H1 (cell line): ENCODE data around the gene RYK. TPM values are rescaled to one million over a fixed set of nuclear protein-coding genes. Genes with fewer than 3 reads are reported as not detected.
A peak's percentile ranks its signal among the peaks of the same experiment; 100 is the strongest.

ENCODE experiments used
- CTCF ChIA-PET: fragments of 300-600 bp; sonication (Branson Sonifier 250); formaldehyde crosslinking; loops from one replicate; lab custom pipeline; 2021; ENCODE audit not compliant: partially characterized antibody; lab: Charles Lee
- POLR2A ChIA-PET: fragments of 300-600 bp; sonication (Branson Sonifier 250); formaldehyde crosslinking; loops from one replicate; lab custom pipeline; 2021; ENCODE audit warnings: inconsistent platforms; ENCODE audit not compliant: partially characterized antibody; lab: Charles Lee
- DNase-seq, 2 experiments: peaks; one replicate each; pipeline versions ENCODE4 v3.0.0 to v3.0.0-alpha.2; 2010 to 2022; ENCODE audit warnings: low spot score in 2 of 2, low read depth in 1 of 2, mixed read lengths in 1 of 2
- FAIRE-seq: peaks from 2 replicates; lab custom pipeline; 2011; peaks lifted over from hg19 to GRCh38; lab: Jason Lieb, UNC
- H2AFZ ChIP-seq: 2 replicates; pipeline ENCODE4 v1.8.1; 2012; ENCODE audit warnings: low read length, inconsistent platforms
- H2AK5ac ChIP-seq: 2 replicates; pipeline ENCODE4 v1.6.1; 2013; ENCODE audit warnings: low read depth, low read length
- H2BK120ac ChIP-seq: replicated peaks from 2 replicates; pipeline ENCODE3; 2013; ENCODE audit warnings: low read depth, low read length, inconsistent platforms
- H2BK12ac ChIP-seq: 2 replicates; pipeline ENCODE4 v1.6.1; 2013; ENCODE audit warnings: low read depth, low read length
- H2BK15ac ChIP-seq: 2 replicates; pipeline ENCODE4 v1.6.1; 2013; ENCODE audit warnings: low read length
- H2BK20ac ChIP-seq: 2 replicates; pipeline ENCODE4 v1.6.1; 2013; ENCODE audit warnings: low read length
- H2BK5ac ChIP-seq: 2 replicates; pipeline ENCODE4 v1.6.1; 2013; ENCODE audit warnings: low read depth, low read length
- H3K14ac ChIP-seq: 2 replicates; pipeline ENCODE4 v1.6.1; 2013; ENCODE audit warnings: inconsistent platforms; ENCODE audit not compliant: insufficient read length
- H3K18ac ChIP-seq: 2 replicates; pipeline ENCODE4 v1.6.1; 2013; ENCODE audit warnings: low read length; ENCODE audit errors: extremely low read depth
- H3K23ac ChIP-seq: 2 replicates; pipeline ENCODE4 v1.6.1; 2013; ENCODE audit warnings: inconsistent platforms; ENCODE audit not compliant: insufficient read length
- H3K23me2 ChIP-seq: 2 replicates; pipeline ENCODE4 v1.6.1; 2013; ENCODE audit warnings: low read depth, low read length
- H3K27ac ChIP-seq: 2 replicates; pipeline ENCODE4 v1.6.1; 2011; ENCODE audit warnings: low read depth, low read length, inconsistent platforms
- H3K27me3 ChIP-seq, 4 experiments: replicated peaks in 1 of 4; 1 replicate in 1 of 4; 2 replicates in 3 of 4; pipeline versions ENCODE4 v1.6.1 to v1.8.1; 2011 to 2013; ENCODE audit warnings: low read length in 3 of 4, mild to moderate bottlenecking in 3 of 4, inconsistent platforms in 2 of 4, mixed read lengths in 2 of 4, moderate library complexity in 1 of 4; ENCODE audit not compliant: control insufficient read depth in 3 of 4, insufficient read depth in 3 of 4; ENCODE audit errors: extremely low read depth in 1 of 4
- H3K36me3 ChIP-seq, 4 experiments: 2 replicates each; pipeline versions ENCODE4 v1.6.1 to v1.8.1; 2011 to 2013; ENCODE audit warnings: mild to moderate bottlenecking in 4 of 4, low read length in 3 of 4, moderate library complexity in 2 of 4, control low read depth in 1 of 4, inconsistent platforms in 1 of 4; ENCODE audit not compliant: insufficient read depth in 4 of 4, control insufficient read depth in 2 of 4
- H3K4ac ChIP-seq: replicated peaks from 2 replicates; pipeline ENCODE3; 2013; ENCODE audit warnings: low read length, low read depth, mixed read lengths, inconsistent platforms; ENCODE audit not compliant: insufficient read length
- H3K4me1 ChIP-seq, 4 experiments: replicated peaks in 1 of 4; 1 replicate in 1 of 4; 2 replicates in 3 of 4; pipeline versions ENCODE4 v1.6.1 to v1.8.1; 2011 to 2013; ENCODE audit warnings: low read length in 3 of 4, inconsistent platforms in 2 of 4, mixed read lengths in 1 of 4; ENCODE audit not compliant: insufficient read depth in 4 of 4, control insufficient read depth in 3 of 4
- H3K4me2 ChIP-seq, 2 experiments: 2 replicates each; pipeline versions ENCODE4 v1.6.1 to v1.8.1; 2011 to 2013; ENCODE audit warnings: low read depth in 2 of 2, low read length in 2 of 2, control low read depth in 1 of 2, inconsistent platforms in 1 of 2, mild to moderate bottlenecking in 1 of 2; ENCODE audit not compliant: insufficient read depth in 1 of 2
- H3K4me3 ChIP-seq, 4 experiments: fragments of 200-600, 300-600 bp in 1 of 4; sonication (generic), shearing (Covaris generic), sonication (Bioruptor Twin) in 1 of 4; 2 replicates each; pipeline versions ENCODE4 v1.5.1 to v1.8.1; 2011 to 2016; ENCODE audit warnings: low read length in 4 of 4, low read depth in 3 of 4, control low read depth in 2 of 4, inconsistent platforms in 2 of 4, mild to moderate bottlenecking in 2 of 4, mixed read lengths in 1 of 4, moderate library complexity in 1 of 4; ENCODE audit not compliant: insufficient read depth in 2 of 4; ENCODE audit errors: extremely low read depth in 1 of 4
- H3K56ac ChIP-seq: replicated peaks from 2 replicates; pipeline ENCODE3; 2013; ENCODE audit warnings: low read depth, mild to moderate bottlenecking, mixed read lengths, low read length, inconsistent platforms; ENCODE audit not compliant: insufficient read length
- H3K79me1 ChIP-seq: 2 replicates; pipeline ENCODE4 v1.6.1; 2013; ENCODE audit warnings: low read depth, low read length, control low read depth
- H3K79me2 ChIP-seq, 2 experiments: 2 replicates each; pipeline versions ENCODE4 v1.6.1 to v1.8.1; 2012 to 2013; ENCODE audit warnings: low read length in 2 of 2, mild to moderate bottlenecking in 2 of 2, inconsistent platforms in 1 of 2; ENCODE audit not compliant: insufficient read depth in 2 of 2, control insufficient read depth in 1 of 2
- H3K9ac ChIP-seq, 4 experiments: replicated peaks in 1 of 4; 1 replicate in 1 of 4; 2 replicates in 3 of 4; pipeline versions ENCODE4 v1.6.1 to v1.8.1; 2011 to 2013; ENCODE audit warnings: low read depth in 3 of 4, low read length in 3 of 4, control low read depth in 2 of 4, mild to moderate bottlenecking in 2 of 4, moderate library complexity in 2 of 4, inconsistent platforms in 1 of 4; ENCODE audit errors: extremely low read depth in 1 of 4
- H3K9me3 ChIP-seq, 2 experiments: 2 replicates each; pipeline versions ENCODE4 v1.6.1 to v1.8.1; 2012 to 2013; ENCODE audit warnings: mild to moderate bottlenecking in 2 of 2, moderate library complexity in 2 of 2, control low read depth in 1 of 2, inconsistent platforms in 1 of 2, low read depth in 1 of 2, low read length in 1 of 2, mixed read lengths in 1 of 2; ENCODE audit not compliant: insufficient read depth in 2 of 2
- H4K20me1 ChIP-seq, 2 experiments: replicated peaks in 1 of 2; 2 replicates each; pipeline versions ENCODE3 to v1.8.1; 2011 to 2013; ENCODE audit warnings: inconsistent platforms in 2 of 2, low read length in 2 of 2, mild to moderate bottlenecking in 1 of 2; ENCODE audit not compliant: insufficient read depth in 2 of 2, control insufficient read depth in 1 of 2
- H4K5ac ChIP-seq: 2 replicates; pipeline ENCODE4 v1.6.1; 2013; ENCODE audit warnings: low read length, low read depth, mixed read lengths, inconsistent platforms; ENCODE audit not compliant: insufficient read length
- H4K8ac ChIP-seq: 2 replicates; pipeline ENCODE4 v1.8.0; 2013; ENCODE audit warnings: mild to moderate bottlenecking, moderate library complexity, low read length, inconsistent platforms; ENCODE audit not compliant: insufficient read depth; ENCODE audit errors: extremely low read depth
- H4K91ac ChIP-seq: replicated peaks from 2 replicates; pipeline ENCODE3; 2013; ENCODE audit warnings: low read length, mixed read lengths, inconsistent platforms; ENCODE audit not compliant: insufficient read length
- ASH2L ChIP-seq: fragments of 200-600, 300-600 bp; sonication (generic); IDR thresholded peaks from one replicate; pipeline ENCODE4 v1.7.1; 2017; ENCODE audit warnings: low read length
- CBX5 ChIP-seq: fragments of 300-800, 300-1000 bp; sonication (generic); IDR thresholded peaks from 2 replicates; pipeline ENCODE4 v1.7.1; 2016; ENCODE audit warnings: antibody characterized with exemption, low read length, low read depth
- WGBS, 2 experiments: shearing (Covaris generic) in 1 of 2; methylation state at CpG; one replicate each; pipeline versions ENCODE4 v1.1.6 to v1.1.7; 2013 to 2015; ENCODE audit warnings: low lambda C conversion rate in 2 of 2, mixed read lengths in 2 of 2, inconsistent platforms in 1 of 2, low coverage in 1 of 2, missing lambda C conversion rate in 1 of 2; ENCODE audit not compliant: insufficient replicate concordance in 2 of 2, insufficient coverage in 1 of 2, insufficient read length in 1 of 2; ENCODE audit errors: extremely low coverage in 1 of 2, missing lambda C conversion rate in 1 of 2; 5-methylcytosine and 5-hydroxymethylcytosine counted together
- polyA plus RNA-seq, 7 experiments: library from polyadenylated mRNA; depleted of rRNA in 3 of 7; stranded (reverse) in 5 of 7; unstranded in 2 of 7; fragments of >200 nt in 5 of 7; fragments of 200-250 nt in 2 of 7; gene quantifications; 1 replicate in 5 of 7; 2 replicates in 1 of 7; 4 replicates in 1 of 7; pipeline versions ENCODE4 v1.2.1 to v1.2.3, GENCODE V29; 2011 to 2013; ENCODE audit warnings: missing spikeins in 2 of 7, mixed read lengths in 2 of 7
- total RNA-seq: library from RNA; stranded (reverse); fragmentation: NEBNext Ultra II Directional; extraction: Animal tissue kit (Norgen Biotek cat#: 25700); gene quantifications from 2 replicates; pipeline ENCODE4 v1.2.1, GENCODE V29; 2021

The RYK gene
- total and polyA plus RNA-seq, 2 of the 8 experiments (the other 6 are each of a cell fraction or from before 2014, with no cell fraction given), result 30.5 to 63.8 TPM

DNA sequence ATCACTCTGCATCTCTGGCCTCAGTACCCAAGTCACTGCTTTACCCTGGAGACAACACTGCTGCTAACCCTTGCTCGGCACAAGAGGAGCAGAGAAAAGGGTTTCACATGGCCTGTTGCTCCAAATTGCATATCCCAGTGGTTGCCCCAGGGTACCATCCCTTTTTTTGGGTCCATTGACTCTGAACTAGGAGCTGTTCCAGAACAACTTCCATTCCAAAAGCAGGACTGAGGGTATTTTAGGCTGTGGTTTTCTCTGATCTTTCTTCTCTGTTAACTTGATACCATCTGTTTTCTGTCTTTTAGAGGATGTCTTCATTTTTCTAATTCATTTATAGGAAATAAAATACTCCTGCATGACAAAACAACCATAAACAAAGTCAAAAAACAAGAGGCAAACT, 17.3 kb upstream of the RYK start:
- CTCF ChIA-PET, result no interaction called here
- peak overlapping the region; percentile 20 for H2AFZ ChIP-seq
- no peaks in the 10 kb centered on the region for H3K79me1 ChIP-seq
- H2BK12ac ChIP-seq, result no peak overlapping the region
- H3K79me2 ChIP-seq, result no peaks in the 10 kb centered on the region
- POLR2A ChIA-PET, result no interaction called here
- H4K20me1 ChIP-seq, result no peaks in the 10 kb centered on the region
- H2AK5ac ChIP-seq, result no peak overlapping the region
- H3K4me3 ChIP-seq, result no peak overlapping the region
- H3K27ac ChIP-seq, result no peak overlapping the region
- WGBS, 2 experiments, result 90% methylated on average over 1 of the region's 1 CpG; no CpG with 5 or more reads in 1 of the 2 experiments
- DNase-seq (peak in 1 of 2 experiments; percentile 23), FAIRE-seq (no peak)
- TF ChIP-seq ASH2L (no peak), CBX5 (no peak)
- no peak overlapping the region for H3K56ac ChIP-seq
- H3K9me3 ChIP-seq, result 0 out of 4 replicates have a peak, but pooled peaks cover 0 to 2% of the 10 kb centered on the region in 2 experiments
- H3K23ac ChIP-seq, result no peak overlapping the region
- no peaks in the 10 kb centered on the region for H3K27me3 ChIP-seq
- no peak overlapping the region for H3K4ac ChIP-seq
- no peak overlapping the region for H2BK20ac ChIP-seq
- no peak overlapping the region for H2BK15ac ChIP-seq
- no peak overlapping the region for H3K9ac ChIP-seq
- H3K36me3 ChIP-seq, result no peaks in the 10 kb centered on the region
- H4K91ac ChIP-seq, result no peak overlapping the region
- H3K23me2 ChIP-seq, result no peaks in the 10 kb centered on the region
- no peaks in the 10 kb centered on the region for H3K4me1 ChIP-seq
- no peak overlapping the region for H4K8ac ChIP-seq
- H2BK120ac ChIP-seq, result no peak overlapping the region
- no peak overlapping the region for H3K14ac ChIP-seq
- no peak overlapping the region for H3K4me2 ChIP-seq
- no peak overlapping the region for H4K5ac ChIP-seq
- H2BK5ac ChIP-seq, result no peak overlapping the region
- H3K18ac ChIP-seq, result no peak overlapping the region
